Adrenal gland (tissue), 12 donors: Measurements from ENCODE around the gene ERRFI1. TPM values are rescaled to one million over a fixed set of nuclear protein-coding genes. Genes with fewer than 3 reads are reported as not detected.
A peak's percentile ranks its signal among the peaks of the same experiment; 100 is the strongest.

Source experiments
- DNase-seq, 7 donors: peaks; one replicate each; pipeline ENCODE4 v3.0.0-alpha.2; 2019 to 2020
- H3K27ac ChIP-seq, 5 donors: fragments of 200-600 bp; sonication (generic) in 4 of 5; 1 replicate in 3 of 5; 2 replicates in 2 of 5; pipeline versions ENCODE4 v1.5.1 to v1.8.0; 2016 to 2020; ENCODE audit warnings: mild to moderate bottlenecking in 1 of 5
- H3K27me3 ChIP-seq: fragments of 200-600 bp; 2 replicates; pipeline ENCODE4 v1.8.0; 2021
- H3K36me3 ChIP-seq, 2 donors: fragments of 200-600 bp; replicated peaks in 1 of 2; 1 replicate in 1 of 2; 2 replicates in 1 of 2; pipeline versions ENCODE4 v1.5.1 to v1.8.0; 2018 to 2022
- H3K4me1 ChIP-seq, 2 donors: fragments of 200-600 bp; replicated peaks in 1 of 2; 1 replicate in 1 of 2; 2 replicates in 1 of 2; pipeline versions ENCODE4 v1.5.1 to v1.8.0; 2018 to 2021
- H3K4me3 ChIP-seq, 4 donors: fragments of 200-600 bp; sonication (generic) in 3 of 4; one replicate each; pipeline ENCODE4 v1.5.1; 2016 to 2018
- H3K9me3 ChIP-seq, 3 donors: fragments of 200-600 bp; sonication (generic) in 1 of 3; replicated peaks in 1 of 3; 1 replicate in 2 of 3; 2 replicates in 1 of 3; pipeline versions ENCODE4 v1.5.1 to v1.8.0; 2016 to 2021
- CTCF ChIP-seq, 6 experiments: fragments of 450-650 bp in 4 of 6; fragments of 200-600 bp in 2 of 6; sonication (generic) in 1 of 6; IDR thresholded peaks; 1 replicate in 5 of 6; 2 replicates in 1 of 6; pipeline versions ENCODE4 v1.5.1 to v1.8.0; 2016 to 2021; ENCODE audit warnings: antibody characterized with exemption in 6 of 6, mild to moderate bottlenecking in 2 of 6, moderate library complexity in 1 of 6
- POLR2A ChIP-seq, 2 donors: fragments of 450-650 bp; IDR thresholded peaks; one replicate each; pipeline ENCODE4 v1.6.1; 2017; ENCODE audit warnings: antibody characterized with exemption in 2 of 2, mild to moderate bottlenecking in 2 of 2, moderate library complexity in 1 of 2
- WGBS, 4 donors: extraction: QIAGEN DNeasy Blood & Tissue Kit in 2 of 4; methylation state at CpG; one replicate each; pipeline versions ENCODE4 v1.1.5 to v1.1.7; 2013 to 2017; 5-methylcytosine and 5-hydroxymethylcytosine counted together
- intact Hi-C, 2 donors: fragments of 100-400 bp; cut with DNase I; formaldehyde crosslinking; loops; one replicate each; pipeline versions ENCODE4 v1.14.1 to v1.15.0; 2022 to 2023
- polyA plus RNA-seq, 3 donors: library from polyadenylated mRNA; stranded (reverse); fragments of 200-250 nt in 2 of 3; fragments of 350-450 nt in 1 of 3; fragmentation: Illumina TruSeq in 1 of 3; extraction: RNeasy Lipid Tissue Mini Kit (QIAGEN cat#74804) in 1 of 3; gene quantifications; one replicate each; pipeline ENCODE4 v1.2.3, GENCODE V29; 2013 to 2014
- total RNA-seq, 9 donors: library from RNA; depleted of rRNA in 4 of 9; stranded (reverse); fragments of >200 nt in 4 of 9; fragments of 120-200 nt in 1 of 9; fragmentation: NEBNext Ultra II Directional in 1 of 9; extraction: Animal tissue kit (Norgen Biotek cat#: 25700) in 1 of 9; gene quantifications; one replicate each; pipeline versions ENCODE4 v1.1.0 to v1.2.4, GENCODE V29; 2013 to 2023
- donor health status: healthy with polysubstance abuse.
- donor health status: Bipolar disorder and iron deficiency.
- donor health status: DM: yes; HTN: yes; CAD: no.
- donor health status: DM: no; HTN: no; CAD: no.
- donor health status: DM: no; HTN: no; CAD: no.
- donor health status: DM: yes; HTN: yes; CAD: no.

Gene ERRFI1
- total and polyA plus RNA-seq, 12 donors = 14.4 to 71.5 (median 25.7) TPM

- H3K27ac ChIP-seq = no peak overlapping the region
- no peaks in the 10 kb centered on the region for H3K9me3 ChIP-seq
- H3K4me3 ChIP-seq = peak overlapping the region in 1 of 4 donors; percentile 97
- no peaks in the 10 kb centered on the region for H3K36me3 ChIP-seq
- H3K4me1 ChIP-seq = peaks cover 31 to 61% of the 10 kb centered on the region in 2 donors
- intact Hi-C loops = loop anchor here in 1 of 2 donors (10.0 kb wide), 1 partner anchor 290 kb away; the partner anchor contains the start of gene SLC45A1
- no peak for DNase-seq
- no peaks in the 10 kb centered on the region for H3K27me3 ChIP-seq
- no peak for TF ChIP-seq CTCF (IDR thresholded peaks at IDR 0.05)
- no peak for TF ChIP-seq POLR2A (IDR thresholded peaks at IDR 0.05)
- WGBS, 4 donors = 82 to 92% (median 90%) methylated on average over 3 of the region's 3 CpGs
These were observed 1.8 kb downstream of the ERRFI1 start for GRCh38 chr1:8024329-8024728.

GRCh38 chr1:8023995-8024313, 2.2 kb downstream of the ERRFI1 start:
- 0 to 85% (median 50%) methylated on average over 1 of the region's 1 CpG for WGBS, 4 donors
- TF ChIP-seq POLR2A (IDR thresholded peaks at IDR 0.05) (no peak), CTCF (IDR thresholded peaks at IDR 0.05) (no peak)
- H3K27ac ChIP-seq = peak overlapping the region in 2 of 5 donors; percentile 8 to 32
- H3K27me3 ChIP-seq = no peaks in the 10 kb centered on the region
- no peaks in the 10 kb centered on the region for H3K9me3 ChIP-seq
- DNase-seq = no peak
- H3K4me3 ChIP-seq = peak overlapping the region in 1 of 4 donors; percentile 97
- H3K36me3 ChIP-seq = no peaks in the 10 kb centered on the region
- intact Hi-C loops = loop anchor here in 1 of 2 donors (10.0 kb wide), 1 partner anchor 291 kb away; the partner anchor contains the start of gene SLC45A1
- H3K4me1 ChIP-seq = peaks cover 31 to 61% of the 10 kb centered on the region in 2 donors

GRCh38 chr1:8023287-8023994, 2.7 kb downstream of the ERRFI1 start:
- Histone ChIP-seq H3K4me1 (peaks cover 31 to 66% of the 10 kb centered on the region in 2 donors), H3K36me3 (no peaks in the 10 kb centered on the region), H3K27ac (peak overlapping the region in 2 of 5 donors; percentile 8 to 32), H3K27me3 (no peaks in the 10 kb centered on the region), H3K4me3 (peak overlapping the region in 1 of 4 donors; percentile 97), H3K9me3 (no peaks in the 10 kb centered on the region)
- intact Hi-C loops = loop anchor here in 1 of 2 donors (10.0 kb wide), 1 partner anchor 291 kb away; the partner anchor contains the start of gene SLC45A1
- no peak for TF ChIP-seq CTCF (IDR thresholded peaks at IDR 0.05)
- TF ChIP-seq POLR2A (IDR thresholded peaks at IDR 0.05) = no peak
- 88 to 91% (median 90%) methylated on average over 10 of the region's 10 CpGs for WGBS, 4 donors
- no peak for DNase-seq

GRCh38 chr1:8022395-8023286, 3.5 kb downstream of the ERRFI1 start:
- Histone ChIP-seq H3K4me1 (peaks cover 33 to 73% of the 10 kb centered on the region in 2 donors), H3K9me3 (no peaks in the 10 kb centered on the region), H3K27ac (peak overlapping the region in 2 of 5 donors; percentile 6 to 32), H3K27me3 (no peaks in the 10 kb centered on the region), H3K4me3 (no peak overlapping the region), H3K36me3 (no peaks in the 10 kb centered on the region)
- intact Hi-C loops = loop anchor here in 1 of 2 donors (10.0 kb wide), 1 partner anchor 292 kb away; the partner anchor contains the start of gene SLC45A1
- 93 to 98% (median 96%) methylated on average over 3 of the region's 3 CpGs for WGBS, 4 donors
- no peak for DNase-seq
- TF ChIP-seq CTCF (IDR thresholded peaks at IDR 0.05) (no peak), POLR2A (IDR thresholded peaks at IDR 0.05) (no peak)
